HepG2 (cell line): ENCODE results near the gene SDF2. TPM values are rescaled to one million over a fixed set of nuclear protein-coding genes. Genes with fewer than 3 reads are reported as not detected.
A peak's percentile ranks its signal among the peaks of the same experiment; 100 is the strongest.

Experiments
- DR1 ChIP-seq: sonication (generic); formaldehyde crosslinking; IDR thresholded peaks from 2 replicates; pipeline ENCODE4 v1.8.0; 2021; ENCODE audit warnings: mild to moderate bottlenecking, missing genetic modification reagents, inconsistent platforms
- EED ChIP-seq: sonication (generic); formaldehyde crosslinking; IDR thresholded peaks from 2 replicates; pipeline ENCODE4 v1.5.0; 2020; ENCODE audit warnings: mild to moderate bottlenecking, missing genetic modification reagents
- EP300 ChIP-seq, 3 experiments: sonication (generic) in 1 of 3; formaldehyde crosslinking in 1 of 3; IDR thresholded peaks; 2 replicates each; pipeline versions ENCODE4 v1.5.1 to v1.6.1; 2011 to 2020; ENCODE audit warnings: low read depth in 2 of 3, low read length in 2 of 3, borderline replicate concordance in 1 of 3, improper control_type of control experiment in 1 of 3, mild to moderate bottlenecking in 1 of 3, missing genetic modification reagents in 1 of 3, moderate library complexity in 1 of 3
- FOXA3 ChIP-seq: IDR thresholded peaks from 2 replicates; pipeline ENCODE4 v1.6.1; 2016; ENCODE audit warnings: missing genetic modification reagents, missing compliant biosample characterization
- HMG20A ChIP-seq: IDR thresholded peaks from 2 replicates; pipeline ENCODE4 v1.6.1; 2016; ENCODE audit warnings: borderline replicate concordance
- HOXA5 ChIP-seq: sonication (generic); formaldehyde crosslinking; IDR thresholded peaks from 2 replicates; pipeline ENCODE4 v1.4.0; 2020; ENCODE audit warnings: missing genetic modification reagents
- JUN ChIP-seq: sonication (generic); formaldehyde crosslinking; IDR thresholded peaks from 2 replicates; pipeline ENCODE4 v1.4.0; 2020; ENCODE audit warnings: mild to moderate bottlenecking, missing genetic modification reagents
- NKX3-1 ChIP-seq: sonication (generic); formaldehyde crosslinking; IDR thresholded peaks from 2 replicates; pipeline ENCODE4 v1.5.0; 2020; ENCODE audit warnings: missing genetic modification reagents
- PHB2 ChIP-seq: fragments of 450-650 bp; IDR thresholded peaks from 2 replicates; pipeline ENCODE4 v1.6.1; 2018; ENCODE audit not compliant: partially characterized antibody
- PHF5A ChIP-seq: IDR thresholded peaks from one replicate; pipeline ENCODE4 v1.6.1; 2018; ENCODE audit warnings: low read depth, missing genetic modification reagents; ENCODE audit not compliant: unreplicated experiment
- PPARG ChIP-seq: conservative IDR thresholded peaks from 2 replicates; pipeline ENCODE4 v1.6.1; 2016; ENCODE audit warnings: missing biosample characterization, missing genetic modification reagents
- SAFB2 ChIP-seq: sonication (generic); formaldehyde crosslinking; IDR thresholded peaks from 2 replicates; pipeline ENCODE4 v1.5.1; 2020; ENCODE audit warnings: missing genetic modification reagents, low read depth, mild to moderate bottlenecking, borderline replicate concordance
- SALL1 ChIP-seq: sonication (generic); formaldehyde crosslinking; IDR thresholded peaks from 2 replicates; pipeline ENCODE4 v1.8.0; 2022; ENCODE audit warnings: mild to moderate bottlenecking, missing genetic modification reagents
- SIN3A ChIP-seq: IDR thresholded peaks from 2 replicates; pipeline ENCODE4 v1.6.1; 2011; ENCODE audit warnings: low read depth, mild to moderate bottlenecking, control low read depth, low read length, borderline replicate concordance
- SMAD9 ChIP-seq: sonication (generic); formaldehyde crosslinking; IDR thresholded peaks from 2 replicates; pipeline ENCODE4 v1.5.1; 2020; ENCODE audit warnings: mild to moderate bottlenecking, missing genetic modification reagents
- SP4 ChIP-seq: sonication (generic); formaldehyde crosslinking; IDR thresholded peaks from 2 replicates; pipeline ENCODE4 v1.8.1; 2023; ENCODE audit warnings: mild to moderate bottlenecking, missing genetic modification reagents
- SUZ12 ChIP-seq: fragments of 150-350 bp; IDR thresholded peaks from 2 replicates; pipeline ENCODE4 v1.6.1; 2014; ENCODE audit warnings: low read depth, low read length
- TCF7 ChIP-seq: sonication (generic); IDR thresholded peaks from 2 replicates; pipeline ENCODE4 v1.6.1; 2016; ENCODE audit warnings: antibody characterized with exemption, low read depth
- ZFX ChIP-seq: sonication (generic); formaldehyde crosslinking; IDR thresholded peaks from 2 replicates; pipeline ENCODE4 v1.4.0; 2020; ENCODE audit warnings: mild to moderate bottlenecking, low read depth, missing genetic modification reagents, moderate library complexity
- ZNF33A ChIP-seq: sonication (generic); formaldehyde crosslinking; IDR thresholded peaks from 2 replicates; pipeline ENCODE4 v1.5.1; 2020; ENCODE audit warnings: missing genetic modification reagents, mild to moderate bottlenecking, moderate library complexity, borderline replicate concordance
- ZNF556 ChIP-seq: sonication (generic); formaldehyde crosslinking; IDR thresholded peaks from 2 replicates; pipeline ENCODE4 v1.4.0; 2020; ENCODE audit warnings: mild to moderate bottlenecking, missing genetic modification reagents, borderline replicate concordance
- ZNF670 ChIP-seq: sonication (generic); formaldehyde crosslinking; IDR thresholded peaks from 2 replicates; pipeline ENCODE4 v1.8.0; 2022; ENCODE audit warnings: mild to moderate bottlenecking, missing genetic modification reagents, borderline replicate concordance
- ZNF773 ChIP-seq: sonication (generic); formaldehyde crosslinking; IDR thresholded peaks from 2 replicates; pipeline ENCODE4 v1.4.0; 2020; ENCODE audit warnings: missing genetic modification reagents, borderline replicate concordance
- polyA plus RNA-seq, 8 experiments: library from polyadenylated mRNA; depleted of rRNA in 3 of 8; stranded (reverse) in 7 of 8; unstranded in 1 of 8; fragments of >200 nt; fragmentation: Illumina TruSeq in 4 of 8; extraction: Trizol in 4 of 8; gene quantifications; 2 replicates each; pipeline versions ENCODE4 v1.2.1 to v1.2.3, GENCODE V29; 2011 to 2016; ENCODE audit warnings: low read depth in 4 of 8, missing spikeins in 1 of 8, mixed read lengths in 1 of 8; ENCODE audit not compliant: insufficient read depth in 1 of 8
- total RNA-seq, 5 experiments: library from RNA; depleted of rRNA; stranded (reverse); fragments of >200 nt; fragmentation: Illumina TruSeq; extraction: Trizol; gene quantifications; 2 replicates each; pipeline ENCODE4 v1.2.3, GENCODE V29; 2016; ENCODE audit warnings: low read depth in 1 of 5
- TF ChIP-seq, protein P1 (sequence below): sonication (generic); formaldehyde crosslinking; IDR thresholded peaks from 2 replicates; pipeline ENCODE4 v1.4.0; 2020; ENCODE audit warnings: missing genetic modification reagents
- TF ChIP-seq, protein P2 (sequence below): fragments of 450-650 bp; IDR thresholded peaks from 2 replicates; pipeline ENCODE4 v1.6.1; 2017
- TF ChIP-seq, protein P3 (sequence below): sonication (generic); formaldehyde crosslinking; conservative IDR thresholded peaks from 2 replicates; pipeline ENCODE4 v1.5.0; 2020; ENCODE audit warnings: missing genetic modification reagents
- TF ChIP-seq, protein P4 (sequence below): sonication (generic); formaldehyde crosslinking; IDR thresholded peaks from 2 replicates; pipeline ENCODE4 v1.4.0; 2020; ENCODE audit warnings: missing genetic modification reagents

SDF2 gene
- total and polyA plus RNA-seq, 2 of the 13 experiments (the other 11 are each of a cell fraction or from before 2014, with no cell fraction given): 58.2 to 58.4 TPM

DNA sequence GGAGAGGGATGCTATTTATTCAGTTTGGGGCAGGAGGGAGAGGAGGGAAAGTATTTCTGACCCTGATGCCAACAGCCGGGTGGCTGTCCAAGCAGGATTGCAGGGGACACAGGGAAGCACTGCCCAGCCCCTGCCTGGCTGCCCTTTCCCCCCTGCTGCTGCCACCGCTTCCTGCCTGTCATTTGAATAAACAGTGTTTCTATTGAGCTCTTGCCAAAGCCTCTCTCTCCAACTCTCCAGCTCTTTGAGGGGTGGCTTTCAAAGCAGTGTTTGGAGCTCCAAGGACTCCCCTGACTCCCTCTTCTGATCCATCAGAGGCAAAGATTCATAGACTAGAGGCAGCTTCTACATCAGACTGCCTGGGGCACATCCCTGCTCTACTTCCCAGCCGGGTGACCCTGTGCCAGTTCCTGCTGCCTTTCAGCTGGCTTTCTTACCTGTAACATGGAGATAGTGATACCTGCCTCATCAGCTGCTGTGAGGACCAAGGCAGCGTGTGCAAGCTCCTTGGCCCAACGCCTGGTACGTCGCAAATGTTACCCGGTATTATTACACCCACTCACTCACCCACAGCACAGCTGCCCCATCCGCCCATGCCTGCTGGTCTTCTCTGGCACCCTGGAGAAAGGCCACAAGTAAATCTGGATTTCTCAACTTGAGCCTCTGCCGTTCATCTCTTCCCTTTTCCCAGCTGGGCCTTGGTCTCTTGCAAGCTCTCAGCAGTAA is 40.5 kb upstream of the SDF2 start (continued):
- TF ChIP-seq, protein P1, sequence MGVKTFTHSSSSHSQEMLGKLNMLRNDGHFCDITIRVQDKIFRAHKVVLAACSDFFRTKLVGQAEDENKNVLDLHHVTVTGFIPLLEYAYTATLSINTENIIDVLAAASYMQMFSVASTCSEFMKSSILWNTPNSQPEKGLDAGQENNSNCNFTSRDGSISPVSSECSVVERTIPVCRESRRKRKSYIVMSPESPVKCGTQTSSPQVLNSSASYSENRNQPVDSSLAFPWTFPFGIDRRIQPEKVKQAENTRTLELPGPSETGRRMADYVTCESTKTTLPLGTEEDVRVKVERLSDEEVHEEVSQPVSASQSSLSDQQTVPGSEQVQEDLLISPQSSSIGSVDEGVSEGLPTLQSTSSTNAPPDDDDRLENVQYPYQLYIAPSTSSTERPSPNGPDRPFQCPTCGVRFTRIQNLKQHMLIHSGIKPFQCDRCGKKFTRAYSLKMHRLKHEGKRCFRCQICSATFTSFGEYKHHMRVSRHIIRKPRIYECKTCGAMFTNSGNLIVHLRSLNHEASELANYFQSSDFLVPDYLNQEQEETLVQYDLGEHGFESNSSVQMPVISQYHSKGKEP (CRISPR knock-in tag): no peak
- TF ChIP-seq SIN3A: no peak
- no peak for TF ChIP-seq SMAD9
- TF ChIP-seq SUZ12: no peak
- TF ChIP-seq, protein P2, sequence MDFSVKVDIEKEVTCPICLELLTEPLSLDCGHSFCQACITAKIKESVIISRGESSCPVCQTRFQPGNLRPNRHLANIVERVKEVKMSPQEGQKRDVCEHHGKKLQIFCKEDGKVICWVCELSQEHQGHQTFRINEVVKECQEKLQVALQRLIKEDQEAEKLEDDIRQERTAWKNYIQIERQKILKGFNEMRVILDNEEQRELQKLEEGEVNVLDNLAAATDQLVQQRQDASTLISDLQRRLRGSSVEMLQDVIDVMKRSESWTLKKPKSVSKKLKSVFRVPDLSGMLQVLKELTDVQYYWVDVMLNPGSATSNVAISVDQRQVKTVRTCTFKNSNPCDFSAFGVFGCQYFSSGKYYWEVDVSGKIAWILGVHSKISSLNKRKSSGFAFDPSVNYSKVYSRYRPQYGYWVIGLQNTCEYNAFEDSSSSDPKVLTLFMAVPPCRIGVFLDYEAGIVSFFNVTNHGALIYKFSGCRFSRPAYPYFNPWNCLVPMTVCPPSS: no peak
- TF ChIP-seq ZNF773 (CRISPR knock-in tag): no peak
- TF ChIP-seq SP4 (CRISPR knock-in tag): no peak
- TF ChIP-seq SAFB2 (CRISPR knock-in tag): no peak
- TF ChIP-seq PPARG: no peak
- TF ChIP-seq ZFX (CRISPR knock-in tag): no peak
- no peak for TF ChIP-seq ZNF670 (CRISPR knock-in tag)
- TF ChIP-seq FOXA3: peak; percentile 23; the same call in 1 of the 2 replicates
- TF ChIP-seq SALL1: peak; percentile 53
- TF ChIP-seq, protein P3, sequence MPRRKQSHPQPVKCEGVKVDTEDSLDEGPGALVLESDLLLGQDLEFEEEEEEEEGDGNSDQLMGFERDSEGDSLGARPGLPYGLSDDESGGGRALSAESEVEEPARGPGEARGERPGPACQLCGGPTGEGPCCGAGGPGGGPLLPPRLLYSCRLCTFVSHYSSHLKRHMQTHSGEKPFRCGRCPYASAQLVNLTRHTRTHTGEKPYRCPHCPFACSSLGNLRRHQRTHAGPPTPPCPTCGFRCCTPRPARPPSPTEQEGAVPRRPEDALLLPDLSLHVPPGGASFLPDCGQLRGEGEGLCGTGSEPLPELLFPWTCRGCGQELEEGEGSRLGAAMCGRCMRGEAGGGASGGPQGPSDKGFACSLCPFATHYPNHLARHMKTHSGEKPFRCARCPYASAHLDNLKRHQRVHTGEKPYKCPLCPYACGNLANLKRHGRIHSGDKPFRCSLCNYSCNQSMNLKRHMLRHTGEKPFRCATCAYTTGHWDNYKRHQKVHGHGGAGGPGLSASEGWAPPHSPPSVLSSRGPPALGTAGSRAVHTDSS: no peak
- no peak for TF ChIP-seq PHB2
- TF ChIP-seq TCF7: peak; percentile 13; the same call in 1 of the 2 replicates
- TF ChIP-seq HMG20A (CRISPR knock-in tag): no peak
- no peak for TF ChIP-seq NKX3-1 (CRISPR knock-in tag)
- no peak for TF ChIP-seq JUN
- TF ChIP-seq, protein P4, sequence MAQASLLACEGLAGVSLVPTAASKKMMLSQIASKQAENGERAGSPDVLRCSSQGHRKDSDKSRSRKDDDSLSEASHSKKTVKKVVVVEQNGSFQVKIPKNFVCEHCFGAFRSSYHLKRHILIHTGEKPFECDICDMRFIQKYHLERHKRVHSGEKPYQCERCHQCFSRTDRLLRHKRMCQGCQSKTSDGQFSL (CRISPR knock-in tag): no peak
- peak in 1 of 2 experiments; percentile 47; a peak in 1 of 4 replicates for TF ChIP-seq EP300 (IDR thresholded peaks at IDR 0.05; ENCODE audit: low read depth in 2 of 2, low read length in 2 of 2)
- TF ChIP-seq EP300 (CRISPR knock-in tag; IDR thresholded peaks at IDR 0.05; ENCODE audit: borderline replicate concordance): no peak
- no peak for TF ChIP-seq PHF5A (CRISPR knock-in tag)
- TF ChIP-seq ZNF556 (CRISPR knock-in tag): no peak
- no peak for TF ChIP-seq ZNF33A (CRISPR knock-in tag)
- TF ChIP-seq EED (CRISPR knock-in tag): no peak
- no peak for TF ChIP-seq HOXA5 (CRISPR knock-in tag)
- no peak for TF ChIP-seq DR1 (CRISPR knock-in tag)
